HG02798 (cell line): ENCODE measurements around the gene ERBB4.

Experiments
- ATAC-seq: cut with Tn5 transposase; IDR thresholded peaks from one replicate; pipeline ENCODE4 v1.9.1; 2021; ENCODE audit warnings: mild to moderate bottlenecking; ENCODE audit not compliant: unreplicated experiment, poor library complexity

Gene ERBB4

DNA sequence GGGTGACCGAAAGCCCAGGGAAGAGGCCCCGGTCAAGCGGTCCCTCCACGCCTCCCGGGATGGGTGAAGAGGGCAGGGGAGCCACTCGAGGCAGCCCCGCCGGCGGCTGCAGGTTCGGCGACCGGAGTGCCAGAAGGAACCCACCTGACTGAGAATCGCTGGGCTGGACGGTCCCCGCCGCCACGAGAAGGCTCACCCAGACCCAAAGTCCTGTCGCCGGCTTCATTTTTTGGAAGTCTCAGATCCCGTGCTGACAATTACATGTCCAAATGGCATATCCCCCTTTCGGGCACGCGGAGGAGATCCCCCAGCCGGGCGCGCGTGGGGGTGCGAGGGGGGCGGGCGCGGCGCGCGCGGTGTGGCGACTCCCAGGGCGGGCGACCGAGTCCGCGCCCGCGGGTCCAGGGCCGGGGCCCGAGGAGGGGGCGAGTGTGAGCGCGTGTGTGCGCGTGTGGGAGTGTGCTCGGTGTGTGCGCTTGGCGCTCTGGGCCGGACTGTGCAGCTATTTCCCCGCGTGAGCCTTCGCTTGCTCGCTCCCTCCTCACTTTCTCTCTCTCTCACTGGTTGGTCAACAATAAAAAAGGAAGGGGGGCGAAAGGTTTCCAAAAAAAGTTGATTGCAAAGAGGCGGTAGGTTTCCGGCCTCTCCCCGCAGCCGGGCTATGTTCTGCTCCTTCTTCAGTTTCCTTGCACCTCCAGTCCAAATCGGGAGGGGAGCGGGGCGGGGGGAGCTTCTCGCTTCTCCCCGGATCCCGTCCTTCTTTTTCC is at the start of gene ERBB4:
Gene ERBB4 (minus strand): TSS at position 498 of the 767 bp plus-strand sequence. CDS start 272 bp downstream, at position 226.
- peak; percentile 30 for ATAC-seq

DNA sequence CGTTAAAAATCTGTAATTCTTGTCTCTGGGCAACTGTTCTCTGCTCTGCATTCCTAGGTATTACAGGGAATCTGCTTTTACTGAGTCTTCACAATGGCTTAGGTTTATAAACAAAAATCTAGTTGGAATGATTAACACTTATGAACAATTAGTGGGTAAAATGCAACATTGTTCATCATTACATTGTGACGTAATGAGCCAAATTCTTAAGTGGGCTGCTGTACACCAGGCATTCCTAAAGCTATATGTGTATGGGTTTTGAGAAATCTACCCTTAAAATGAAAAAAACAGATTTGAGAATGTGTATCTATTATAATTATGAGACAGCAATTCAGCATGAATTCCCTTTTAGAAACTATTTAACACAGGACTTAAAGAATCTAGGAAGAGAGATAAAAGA is 41.5 kb upstream of the ERBB4 start:
- no peak for ATAC-seq

DNA sequence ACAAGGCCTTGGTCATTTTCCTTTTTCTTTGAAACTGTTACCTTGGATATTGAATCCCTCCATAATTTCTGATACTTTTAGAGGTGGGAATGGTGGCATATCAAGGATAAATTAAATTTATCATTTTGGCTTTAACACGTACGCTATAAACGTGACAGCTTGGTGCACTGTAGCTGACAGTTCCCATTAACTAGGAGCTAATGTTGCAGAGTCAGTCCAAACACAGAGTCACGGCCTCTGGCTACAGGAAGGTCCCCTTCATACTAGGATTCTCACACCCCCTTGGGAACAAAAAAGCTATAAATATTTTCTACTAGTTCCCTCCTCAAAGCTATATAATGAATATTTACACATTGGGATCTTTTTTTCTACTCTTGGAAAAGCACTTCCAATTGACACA is 17.7 kb upstream of the ERBB4 start:
- ATAC-seq = no peak

GRCh38 chr2:212554233-212554632 is 15.6 kb upstream of the ERBB4 start:
- ATAC-seq = no peak

- ATAC-seq = no peak
Observed at GRCh38 chr2:212549941-212550340, 11.3 kb upstream of the ERBB4 start.

DNA sequence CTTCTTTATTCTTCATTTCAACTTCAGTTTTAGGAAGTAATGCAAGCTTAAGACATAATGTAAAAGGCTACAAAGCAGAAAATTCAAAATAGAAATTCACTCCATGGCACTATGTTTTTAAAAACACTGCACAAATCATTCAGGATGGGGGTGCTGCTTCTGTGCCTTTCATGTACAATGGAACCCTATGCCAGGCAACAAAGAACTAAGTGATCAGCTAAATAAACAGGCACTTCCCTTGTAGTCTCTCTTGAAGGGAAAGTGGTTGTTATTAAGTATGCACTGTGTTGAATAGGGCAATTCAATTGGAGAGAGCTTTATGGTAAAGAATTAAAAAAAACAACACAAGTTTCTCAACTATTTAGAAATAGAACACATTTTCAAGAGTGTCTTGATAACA is 10.9 kb upstream of the ERBB4 start:
- no peak for ATAC-seq

DNA sequence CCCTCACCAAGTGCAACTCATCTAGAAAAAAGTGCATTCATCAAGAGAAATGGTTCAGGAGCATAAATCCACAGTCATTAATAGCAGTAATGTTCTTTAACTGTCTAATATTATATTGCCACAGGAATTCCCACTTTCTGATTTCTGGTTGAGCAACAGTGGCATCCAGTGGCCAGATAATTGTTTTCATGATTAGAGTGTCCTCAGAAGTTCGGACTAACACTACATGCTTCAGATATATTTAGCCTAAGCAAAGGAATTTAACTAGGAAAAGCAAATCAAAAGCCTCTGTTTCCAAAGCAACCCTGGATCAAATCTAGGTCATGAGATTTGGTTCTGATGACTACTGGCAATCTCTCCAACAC is 9.8 kb upstream of the ERBB4 start:
- ATAC-seq = no peak

DNA sequence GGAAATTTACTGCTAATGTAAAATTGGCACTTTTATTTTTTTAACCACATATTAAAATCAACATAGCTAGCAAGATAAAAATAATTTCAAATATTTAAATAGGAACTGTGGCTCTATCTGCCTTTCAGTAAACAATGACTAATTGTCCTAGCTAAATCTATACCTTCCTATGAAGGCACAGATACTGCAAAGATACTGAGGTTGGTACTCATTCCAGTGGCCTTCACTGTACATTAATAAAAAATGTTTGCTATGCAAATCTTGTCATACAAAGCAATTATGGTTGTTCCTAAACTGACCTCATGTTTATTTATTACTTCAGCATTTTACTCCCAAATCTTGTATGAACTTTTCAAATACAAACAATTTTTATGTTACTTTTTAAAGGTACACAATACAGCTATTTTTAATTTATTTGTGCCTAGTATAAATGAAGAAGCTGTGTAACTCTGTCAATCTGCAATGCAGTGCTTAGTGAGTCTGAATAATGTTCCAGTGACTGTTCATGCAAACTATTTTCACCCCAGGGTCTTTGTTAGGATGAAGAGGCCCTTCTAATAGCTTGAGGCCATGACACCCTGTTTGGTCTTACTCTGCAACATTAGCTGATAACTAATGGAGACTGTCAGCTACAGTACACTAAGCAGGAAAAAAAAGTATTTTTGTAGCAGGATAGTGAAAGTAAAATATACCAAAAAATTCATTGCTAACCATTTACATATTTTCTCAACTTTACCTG is 9.3 kb upstream of the ERBB4 start:
- no peak for ATAC-seq

- no peak for ATAC-seq
Observed at GRCh38 chr2:212546669-212547068, 8.1 kb upstream of the ERBB4 start.

DNA sequence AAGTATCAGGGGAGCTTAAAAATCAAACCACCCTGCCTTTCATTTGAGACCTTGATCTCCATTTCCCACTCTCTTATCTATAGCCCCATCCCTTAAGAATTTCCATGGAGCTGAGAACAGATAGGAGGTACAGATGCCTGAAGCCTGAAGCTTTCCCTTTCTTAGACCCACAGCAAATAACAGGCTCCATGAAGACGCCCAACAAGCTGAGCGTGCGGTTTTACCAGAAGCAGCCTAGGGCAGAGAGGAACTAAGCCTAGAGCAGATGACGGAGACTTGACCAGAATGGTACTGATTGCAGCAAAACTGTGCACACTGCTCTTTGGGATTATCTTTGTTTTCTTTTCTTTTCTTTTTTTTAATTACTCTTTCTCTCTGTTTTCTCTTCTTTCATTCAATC is 1.7 kb upstream of the ERBB4 start:
- ATAC-seq = no peak

DNA sequence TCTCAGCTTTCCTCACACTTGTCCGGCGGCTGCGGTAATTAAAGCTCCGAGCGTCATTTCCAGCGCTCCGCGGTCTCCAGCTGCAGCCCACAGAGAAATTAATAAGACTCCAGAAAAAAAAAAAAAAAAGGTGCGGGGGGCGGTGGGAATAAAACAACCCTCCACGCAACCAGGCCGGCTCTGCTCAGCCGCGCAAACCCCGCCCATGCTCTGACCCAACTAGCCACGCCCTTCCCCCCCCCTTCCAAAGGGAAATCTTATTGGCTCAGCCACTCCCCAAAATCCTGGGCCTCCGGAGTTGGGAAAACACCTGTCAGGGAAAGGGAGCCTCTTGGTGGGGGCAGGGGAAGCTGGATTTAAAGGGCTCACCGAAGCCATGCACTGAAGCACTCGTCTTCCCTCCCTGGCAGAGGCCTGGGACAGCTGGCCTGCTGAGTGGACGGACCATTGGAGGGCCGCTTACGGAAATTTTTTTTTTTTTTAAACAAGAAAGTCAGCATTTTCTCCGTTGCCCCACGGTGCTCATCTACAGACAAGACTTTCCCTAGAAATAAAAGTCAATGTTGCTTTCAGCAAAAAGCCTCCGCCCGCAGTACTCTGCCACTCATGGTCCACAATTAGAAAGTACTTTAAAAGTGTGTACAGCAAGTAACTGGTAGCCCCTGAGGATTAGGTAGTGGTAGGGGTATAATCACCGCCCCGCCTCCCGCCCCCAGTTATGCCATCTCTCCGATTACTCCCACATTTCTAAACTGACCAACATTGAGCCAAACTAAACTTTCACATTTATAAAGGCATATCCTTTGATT is 674 bp upstream of the ERBB4 start:
- ATAC-seq = no peak

DNA sequence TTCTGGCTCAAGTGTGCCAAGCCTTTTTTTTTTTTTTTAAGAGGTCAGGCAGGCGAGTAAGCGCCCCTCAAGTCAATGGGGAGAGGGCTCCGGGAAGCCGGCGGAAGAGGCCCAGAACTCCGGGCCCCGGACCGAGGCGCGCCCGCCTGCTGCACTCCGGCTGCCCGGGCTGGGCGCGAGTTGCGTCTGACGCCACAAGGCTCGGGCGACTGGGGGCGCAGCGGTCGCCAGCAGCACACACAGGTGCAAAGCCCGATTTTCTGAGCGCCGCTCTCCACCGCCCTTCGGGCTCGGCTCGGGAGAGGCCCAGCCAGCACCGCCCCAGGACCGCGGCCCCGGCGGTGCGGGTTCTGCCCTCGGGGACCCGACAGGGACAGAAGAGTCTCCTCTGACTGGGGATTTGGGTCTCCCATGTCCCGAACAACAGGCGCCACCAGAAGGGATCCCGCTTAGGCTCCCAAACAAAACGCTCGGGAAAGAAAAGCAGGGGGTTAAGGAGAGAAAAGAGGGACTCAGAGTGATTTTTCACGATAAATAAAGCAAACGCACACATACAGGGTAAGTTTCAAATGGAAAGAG is 787 bp downstream of the ERBB4 start:
- ATAC-seq = peak; percentile 18

DNA sequence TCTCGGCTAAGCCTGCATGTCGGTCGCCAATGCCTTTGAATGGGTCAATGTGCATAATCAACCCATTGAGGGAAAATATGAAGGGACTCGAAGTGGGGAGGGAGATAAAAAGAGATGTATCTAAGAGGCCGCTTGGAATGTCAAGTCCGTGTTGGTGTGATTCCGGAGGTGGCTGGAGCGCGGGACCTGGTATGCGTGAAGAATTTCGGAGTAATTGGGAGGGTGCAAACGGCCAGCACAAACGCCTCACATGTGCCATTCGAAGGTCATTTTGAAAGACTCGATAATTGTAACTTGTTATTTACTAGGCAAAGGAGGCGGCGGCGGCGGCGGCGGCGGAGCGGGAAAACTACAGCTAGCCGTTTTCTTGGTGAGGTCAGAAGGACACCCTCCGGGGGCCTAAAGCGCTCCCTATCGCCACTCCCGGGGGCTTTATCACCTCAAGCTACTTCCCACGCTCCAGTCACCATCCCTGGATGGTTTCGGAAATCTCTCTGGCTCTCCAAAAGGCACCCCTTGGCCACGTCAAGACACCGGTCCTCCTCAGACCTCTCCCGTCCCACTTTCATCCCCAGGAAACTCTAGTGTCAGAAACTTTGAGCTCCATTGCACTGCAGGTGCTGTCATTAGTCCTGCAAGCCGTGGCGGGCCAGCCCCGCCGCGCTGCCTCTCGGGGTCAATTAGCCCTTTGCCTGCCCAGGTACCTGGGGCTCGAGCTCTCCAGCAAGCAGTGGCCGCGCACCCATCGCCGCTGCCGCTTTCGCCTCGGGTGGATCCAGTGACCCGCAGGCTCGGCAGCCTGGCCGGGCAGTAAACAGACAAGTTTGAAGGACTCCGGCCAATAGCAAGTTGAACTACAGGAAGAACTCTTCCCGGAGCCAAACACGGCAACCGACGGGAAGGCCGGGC is 1.5 kb downstream of the ERBB4 start:
- no peak for ATAC-seq

- no peak for ATAC-seq
Observed at GRCh38 chr2:212535996-212536816, 2.4 kb downstream of the ERBB4 start.

DNA sequence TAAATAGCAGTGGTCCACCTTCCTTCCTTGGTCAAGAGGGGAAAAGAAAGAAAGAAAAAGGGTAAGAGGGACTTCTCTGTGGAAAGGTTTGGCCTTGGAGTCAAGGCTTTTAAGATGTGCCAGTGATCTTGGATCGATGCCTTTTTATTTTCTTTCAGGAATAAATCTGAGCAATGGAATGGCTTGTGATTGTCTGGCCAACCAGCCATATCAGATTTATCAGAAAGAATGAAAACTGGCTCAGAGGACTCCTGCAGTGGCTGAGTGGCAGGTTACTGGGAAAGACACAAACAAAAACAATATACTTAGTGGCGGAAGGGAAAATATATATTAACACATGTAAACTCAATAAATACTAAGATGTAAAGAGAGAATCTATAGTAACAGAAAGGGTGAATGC is 4.3 kb downstream of the ERBB4 start:
- no peak for ATAC-seq

- no peak for ATAC-seq
Observed at GRCh38 chr2:212532585-212532984, 6.0 kb downstream of the ERBB4 start.

DNA sequence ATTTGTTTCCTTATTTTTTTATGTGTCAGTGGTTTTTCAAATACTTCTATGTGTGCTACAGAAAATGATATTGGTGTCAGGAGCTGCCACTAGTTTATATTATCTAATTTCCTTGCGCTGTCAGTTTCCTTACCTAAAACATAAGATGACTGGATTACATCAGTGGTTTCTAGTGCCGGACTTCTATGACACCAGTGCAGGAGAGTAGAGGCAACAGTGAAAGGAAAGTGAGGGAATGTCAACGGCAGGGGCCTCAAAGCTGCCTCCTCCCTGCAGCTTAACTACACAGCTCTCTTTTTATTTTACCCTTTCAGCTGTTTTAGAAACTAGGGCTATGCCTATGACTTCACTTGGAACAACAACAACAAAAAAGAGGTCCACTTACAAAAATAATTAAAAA is 6.5 kb downstream of the ERBB4 start:
- no peak for ATAC-seq

GRCh38 chr2:212531499-212531898 is 7.1 kb downstream of the ERBB4 start:
- no peak for ATAC-seq

- no peak for ATAC-seq
Observed at GRCh38 chr2:212530991-212531390, 7.6 kb downstream of the ERBB4 start.
